Brain microvascular endothelial cell (primary cell): ENCODE results near the gene TPSB2.

Source experiments
- DNase-seq: peaks from one replicate; pipeline ENCODE4 v3.0.0-alpha.2; 2020
- H3K27ac ChIP-seq: fragments of 250-450 bp; sonication (Bioruptor Pico); 2 replicates; pipeline ENCODE4 v1.5.1; 2020; ENCODE audit warnings: mild to moderate bottlenecking, moderate library complexity
- H3K27me3 ChIP-seq: fragments of 250-450 bp; sonication (Bioruptor Pico); replicated peaks from 2 replicates; pipeline ENCODE4 v1.5.1; 2020; ENCODE audit warnings: mild to moderate bottlenecking
- H3K36me3 ChIP-seq: fragments of 250-450 bp; sonication (Bioruptor Pico); replicated peaks from 2 replicates; pipeline ENCODE4 v1.5.1; 2020; ENCODE audit warnings: mild to moderate bottlenecking
- H3K4me3 ChIP-seq: 2 replicates; pipeline ENCODE4 v1.5.1; 2011; ENCODE audit warnings: low read depth, mild to moderate bottlenecking, control low read depth, low read length, moderate library complexity
- CTCF ChIP-seq: IDR thresholded peaks from 2 replicates; pipeline ENCODE4 v1.5.1; 2011; ENCODE audit warnings: low read depth, mild to moderate bottlenecking, moderate library complexity, low read length, control low read depth, inconsistent platforms; ENCODE audit errors: missing control alignments
- in situ Hi-C: cut with HindIII; loops from 2 replicates; pipeline ENCODE4 v1.10.0; 2017; ENCODE audit warnings: low sequenced_read_pairs, low pct_ligation_motif_present

The TPSB2 gene

GRCh38 chr16:1206786-1207185 lies 23.2 kb downstream of the TPSB2 start:
- Histone ChIP-seq H3K27ac (no peak overlapping the region), H3K4me3 (no peak overlapping the region), H3K27me3 (no peaks in the 10 kb centered on the region), H3K36me3 (peaks cover 5% of the 10 kb centered on the region)
- in situ Hi-C loops: no loop called here
- no peak for DNase-seq
- TF ChIP-seq CTCF: no peak

- Histone ChIP-seq H3K36me3 (peaks cover 6% of the 10 kb centered on the region), H3K27ac (no peak overlapping the region), H3K27me3 (no peaks in the 10 kb centered on the region), H3K4me3 (no peak overlapping the region)
- TF ChIP-seq CTCF: no peak
- DNase-seq: no peak
- in situ Hi-C loops: no loop called here
Measured at GRCh38 chr16:1206326-1206725, 23.7 kb downstream of the TPSB2 start.

- no peak for DNase-seq
- H3K4me3 ChIP-seq: no peak overlapping the region
- no peak overlapping the region for H3K27ac ChIP-seq
- peaks cover 3% of the 10 kb centered on the region for H3K36me3 ChIP-seq
- in situ Hi-C loops: no loop called here
- no peak for TF ChIP-seq CTCF
- no peaks in the 10 kb centered on the region for H3K27me3 ChIP-seq
Measured at GRCh38 chr16:1204933-1205332, 25.1 kb downstream of the TPSB2 start.

- H3K27me3 ChIP-seq: no peaks in the 10 kb centered on the region
- no peak overlapping the region for H3K4me3 ChIP-seq
- DNase-seq: no peak
- H3K27ac ChIP-seq: no peak overlapping the region
- peaks cover 3% of the 10 kb centered on the region for H3K36me3 ChIP-seq
- in situ Hi-C loops: no loop called here
- TF ChIP-seq CTCF: no peak
Measured at GRCh38 chr16:1202274-1202673, 27.7 kb downstream of the TPSB2 start.

GRCh38 chr16:1201444-1201843 lies 28.5 kb downstream of the TPSB2 start:
- Histone ChIP-seq H3K27ac (no peak overlapping the region), H3K4me3 (no peak overlapping the region), H3K27me3 (no peaks in the 10 kb centered on the region), H3K36me3 (peaks cover 3% of the 10 kb centered on the region)
- DNase-seq: no peak
- no peak for TF ChIP-seq CTCF
- in situ Hi-C loops: no loop called here

GRCh38 chr16:1200014-1200627 lies 29.9 kb downstream of the TPSB2 start:
- no peak for TF ChIP-seq CTCF
- no peak overlapping the region for H3K4me3 ChIP-seq
- no peak overlapping the region for H3K27ac ChIP-seq
- DNase-seq: no peak
- in situ Hi-C loops: no loop called here
- no peaks in the 10 kb centered on the region for H3K27me3 ChIP-seq
- H3K36me3 ChIP-seq: peaks cover 3% of the 10 kb centered on the region
